Bronchial epithelial cell (primary cell): Measurements from ENCODE around the gene STK32A. TPM values are rescaled to one million over a fixed set of nuclear protein-coding genes. Genes with fewer than 3 reads are reported as not detected.

Experiments used
- DNase-seq: peaks from one replicate; pipeline ENCODE4 v3.0.0-alpha.2; 2010; ENCODE audit warnings: low read depth
- FAIRE-seq: peaks from 2 replicates; lab custom pipeline; 2011; peaks lifted over from hg19 to GRCh38; lab: Jason Lieb, UNC
- H3K27me3 ChIP-seq: 2 replicates; pipeline ENCODE4 v1.5.1; 2011; ENCODE audit warnings: low read length; ENCODE audit not compliant: control insufficient read depth, insufficient read depth
- H3K36me3 ChIP-seq: 2 replicates; pipeline ENCODE4 v1.5.1; 2011; ENCODE audit warnings: low read length; ENCODE audit not compliant: control insufficient read depth, insufficient read depth
- H3K4me3 ChIP-seq: 2 replicates; pipeline ENCODE4 v1.5.1; 2011; ENCODE audit warnings: mild to moderate bottlenecking, low read depth, low read length, control low read depth
- total RNA-seq: library from RNA; depleted of rRNA; stranded (reverse); fragments of >200 nt; gene quantifications from 2 replicates; pipeline ENCODE4 v1.2.1, GENCODE V29; 2014
- TF ChIP-seq, protein P1 (sequence below): IDR thresholded peaks from 2 replicates; pipeline ENCODE4 v1.5.1; 2011; ENCODE audit warnings: mild to moderate bottlenecking, moderate library complexity, low read length, control low read depth, inconsistent platforms; ENCODE audit not compliant: insufficient read depth, severe bottlenecking

Gene STK32A
- total RNA-seq, 1 donor from 2014 or later = 5.5 TPM

DNA sequence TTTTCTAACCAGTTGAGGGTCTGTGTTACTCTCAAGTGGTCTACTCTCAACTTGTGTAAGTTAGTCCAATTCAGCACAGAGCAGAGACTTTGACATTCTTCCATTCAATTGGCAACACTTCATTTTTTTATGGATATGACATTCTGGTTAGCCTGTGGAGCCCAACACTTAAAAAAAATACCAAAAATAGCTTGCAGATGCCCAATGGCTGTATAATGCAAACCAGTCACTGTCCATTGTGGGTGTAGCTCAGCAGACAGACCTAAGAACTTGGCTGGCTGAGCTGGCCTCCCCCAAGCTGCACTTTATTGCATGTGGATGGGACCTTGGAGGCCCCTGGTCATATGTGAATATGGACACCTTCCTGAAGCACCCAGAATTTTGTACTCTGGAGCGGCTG is 171.8 kb downstream of the STK32A start:
- Histone ChIP-seq H3K36me3 (no peaks in the 10 kb centered on the region), H3K4me3 (no peak overlapping the region), H3K27me3 (no peaks in the 10 kb centered on the region)
- TF ChIP-seq, protein P1, sequence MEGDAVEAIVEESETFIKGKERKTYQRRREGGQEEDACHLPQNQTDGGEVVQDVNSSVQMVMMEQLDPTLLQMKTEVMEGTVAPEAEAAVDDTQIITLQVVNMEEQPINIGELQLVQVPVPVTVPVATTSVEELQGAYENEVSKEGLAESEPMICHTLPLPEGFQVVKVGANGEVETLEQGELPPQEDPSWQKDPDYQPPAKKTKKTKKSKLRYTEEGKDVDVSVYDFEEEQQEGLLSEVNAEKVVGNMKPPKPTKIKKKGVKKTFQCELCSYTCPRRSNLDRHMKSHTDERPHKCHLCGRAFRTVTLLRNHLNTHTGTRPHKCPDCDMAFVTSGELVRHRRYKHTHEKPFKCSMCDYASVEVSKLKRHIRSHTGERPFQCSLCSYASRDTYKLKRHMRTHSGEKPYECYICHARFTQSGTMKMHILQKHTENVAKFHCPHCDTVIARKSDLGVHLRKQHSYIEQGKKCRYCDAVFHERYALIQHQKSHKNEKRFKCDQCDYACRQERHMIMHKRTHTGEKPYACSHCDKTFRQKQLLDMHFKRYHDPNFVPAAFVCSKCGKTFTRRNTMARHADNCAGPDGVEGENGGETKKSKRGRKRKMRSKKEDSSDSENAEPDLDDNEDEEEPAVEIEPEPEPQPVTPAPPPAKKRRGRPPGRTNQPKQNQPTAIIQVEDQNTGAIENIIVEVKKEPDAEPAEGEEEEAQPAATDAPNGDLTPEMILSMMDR = no peak
- no peak for FAIRE-seq
- DNase-seq = no peak

DNA sequence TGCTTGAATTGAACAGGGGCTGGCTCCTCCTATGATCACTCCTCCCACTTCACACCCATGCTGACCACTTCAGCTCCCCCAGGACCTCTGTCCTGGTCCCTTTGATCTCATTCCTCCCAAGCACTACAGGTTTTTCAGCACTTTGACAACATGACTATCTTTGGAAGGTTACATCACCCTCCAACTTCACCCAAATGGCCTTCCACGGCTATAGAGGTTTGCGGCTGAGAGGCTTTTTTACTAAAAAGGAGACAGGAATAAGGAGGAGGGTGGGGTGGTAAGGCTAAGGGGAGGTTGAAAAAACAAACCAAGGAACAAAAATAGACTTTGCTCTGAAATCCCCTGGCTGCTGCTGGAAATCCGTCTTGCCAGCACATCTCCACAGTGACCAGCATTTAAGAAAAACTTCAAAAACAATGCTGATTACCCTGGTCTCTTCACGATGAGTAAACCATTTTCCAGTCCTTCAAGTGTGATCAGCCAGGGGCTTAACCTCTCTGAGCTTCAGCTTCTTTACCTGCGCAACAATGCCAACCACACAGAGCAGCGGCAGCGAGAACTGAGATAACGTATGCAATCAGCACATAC is 172.4 kb downstream of the STK32A start:
- TF ChIP-seq, protein P1 = no peak
- Histone ChIP-seq H3K36me3 (no peaks in the 10 kb centered on the region), H3K27me3 (no peaks in the 10 kb centered on the region), H3K4me3 (no peak overlapping the region)
- no peak for DNase-seq
- no peak for FAIRE-seq

DNA sequence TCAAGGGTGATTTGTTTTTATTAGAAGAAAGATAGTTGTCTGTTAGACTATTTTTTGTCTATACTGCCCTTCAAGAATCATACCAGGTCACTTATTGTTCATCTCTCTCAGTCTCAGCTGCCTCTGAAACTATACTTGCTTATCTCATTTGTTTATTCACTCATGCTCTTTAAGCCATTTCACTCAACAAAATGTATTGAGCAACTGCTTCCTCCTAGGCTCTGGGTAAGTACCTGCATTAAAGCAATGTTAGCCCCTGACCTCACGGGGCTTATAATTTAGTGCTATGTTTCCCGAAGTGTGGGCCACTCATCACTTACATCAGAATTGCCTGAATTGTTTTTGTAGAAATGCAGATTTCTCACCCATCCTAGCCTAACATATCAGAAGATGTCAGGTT is 174.2 kb downstream of the STK32A start:
- TF ChIP-seq, protein P1 = no peak
- peak; percentile 23 for DNase-seq
- FAIRE-seq = no peak
- no peaks in the 10 kb centered on the region for H3K36me3 ChIP-seq
- no peak overlapping the region for H3K4me3 ChIP-seq
- no peaks in the 10 kb centered on the region for H3K27me3 ChIP-seq

DNA sequence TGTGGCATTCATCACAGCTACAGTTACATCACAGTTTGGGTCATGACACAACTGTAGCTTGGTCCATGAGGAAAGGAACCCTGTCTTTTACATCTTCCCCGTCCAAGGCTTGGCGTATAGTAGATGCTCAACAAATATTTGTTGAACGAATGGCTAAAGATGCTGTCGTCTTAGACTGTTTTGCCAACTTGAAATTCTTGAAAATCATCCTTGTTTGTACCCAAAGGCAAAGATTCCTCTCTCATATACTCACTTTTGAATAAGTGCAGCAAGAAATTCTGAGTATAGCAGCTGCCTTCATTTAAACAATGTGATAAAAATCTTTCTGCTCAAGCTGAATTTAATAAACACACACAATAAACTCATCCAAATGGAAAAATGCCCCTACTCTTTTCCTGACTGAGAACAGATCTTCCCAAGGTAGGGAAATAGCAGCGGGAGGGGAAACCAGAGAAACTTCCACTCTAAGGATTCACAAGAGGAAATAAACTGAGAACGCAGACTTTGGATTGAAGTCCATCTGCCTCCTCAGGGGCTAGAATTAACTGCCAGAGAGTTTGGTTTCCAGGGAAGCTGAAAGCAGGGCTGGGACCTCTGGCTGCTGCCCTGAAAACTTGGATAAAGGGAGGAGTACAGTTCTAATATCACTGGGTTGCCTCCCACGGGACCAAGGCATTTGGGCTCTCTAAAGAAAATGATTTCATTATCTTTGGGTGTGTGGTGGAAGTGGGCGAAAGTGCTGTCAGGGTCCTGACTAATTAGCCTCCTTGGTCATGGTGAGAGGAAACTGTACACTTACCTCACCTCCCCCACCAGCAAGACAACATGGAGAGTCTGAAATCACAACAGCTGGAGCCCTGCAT is 175.9 kb downstream of the STK32A start:
- DNase-seq (no peak), FAIRE-seq (peak; percentile 32)
- Histone ChIP-seq H3K27me3 (no peaks in the 10 kb centered on the region), H3K4me3 (no peak overlapping the region), H3K36me3 (no peaks in the 10 kb centered on the region)
- TF ChIP-seq, protein P1 = no peak

DNA sequence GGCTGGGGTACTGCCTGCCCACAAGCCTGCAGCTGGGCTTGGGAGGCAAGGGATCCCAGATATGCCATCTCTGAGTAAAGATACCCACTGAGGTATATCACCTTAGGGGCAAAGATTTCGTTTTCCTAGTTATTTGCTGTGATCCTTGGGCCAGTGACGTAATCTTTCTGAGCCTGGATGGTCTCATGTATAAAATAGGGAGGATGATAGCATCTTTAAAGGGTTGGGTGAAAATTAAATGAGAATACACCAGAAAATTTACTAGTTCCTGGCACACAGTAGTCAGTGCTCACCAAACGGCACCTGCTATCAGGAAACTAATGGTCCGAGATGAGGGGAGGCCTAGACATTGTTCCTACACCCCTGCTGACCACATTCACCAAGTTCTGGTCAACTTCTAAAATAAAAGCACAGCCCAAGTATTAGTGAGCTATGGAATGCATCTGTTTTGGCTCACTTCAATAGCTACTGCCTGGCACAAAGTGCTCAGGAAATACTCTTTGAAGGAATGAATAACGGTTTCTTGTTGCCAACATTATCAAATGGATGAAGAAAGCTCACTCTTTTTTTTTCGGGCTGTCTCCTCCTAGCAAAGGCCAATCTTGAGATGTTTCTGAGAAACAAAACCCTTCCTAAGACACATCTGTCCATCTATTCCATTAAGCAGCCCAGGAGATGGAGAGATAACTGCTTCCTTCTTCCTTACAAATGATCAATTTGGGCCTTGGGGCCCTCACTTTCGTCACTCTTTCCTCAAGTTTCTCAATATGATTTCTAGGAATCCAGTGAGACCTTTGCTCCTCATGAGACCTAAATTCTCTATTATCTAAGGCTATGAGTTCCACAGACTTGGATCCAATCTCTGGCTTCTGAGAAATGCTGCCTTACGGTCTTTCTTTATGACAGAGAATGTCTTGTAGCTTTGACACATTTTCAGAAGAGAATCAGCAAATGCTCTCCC is 176.8 kb downstream of the STK32A start:
- H3K4me3 ChIP-seq = no peak overlapping the region
- TF ChIP-seq, protein P1 = no peak

More for the DNA sequence above, 176.8 kb downstream of the STK32A start:
- no peaks in the 10 kb centered on the region for H3K36me3 ChIP-seq
- H3K27me3 ChIP-seq = no peaks in the 10 kb centered on the region
- FAIRE-seq = peak; percentile 32
- DNase-seq = no peak
